Stimulated activated naive CD8-positive, alpha-beta T cell treated with anti-CD3 and anti-CD28 coated beads, Interleukin-15, Interleukin-2, amounts not matched to agents 100 ng/mL and 50 ng/mL, for 24 hours (primary cell): ENCODE data around the gene SSTR3.

ENCODE experiments used
- H3K27ac Mint-ChIP-seq: one replicate; pipeline ENCODE4 v1.8.0; 2021; ENCODE audit warnings: mild to moderate bottlenecking, mixed read lengths
- H3K27me3 Mint-ChIP-seq: one replicate; pipeline ENCODE4 v1.8.0; 2021; ENCODE audit warnings: mixed read lengths
- H3K36me3 Mint-ChIP-seq: one replicate; pipeline ENCODE4 v1.8.0; 2021; ENCODE audit warnings: low read depth, mixed read lengths
- H3K4me1 Mint-ChIP-seq: one replicate; pipeline ENCODE4 v1.8.0; 2021; ENCODE audit warnings: low read depth, mixed read lengths
- H3K4me3 Mint-ChIP-seq: one replicate; pipeline ENCODE4 v1.8.0; 2021; ENCODE audit warnings: mild to moderate bottlenecking, mixed read lengths
- H3K9me3 Mint-ChIP-seq: one replicate; pipeline ENCODE4 v1.8.0; 2021; ENCODE audit warnings: mixed read lengths

Gene SSTR3

DNA sequence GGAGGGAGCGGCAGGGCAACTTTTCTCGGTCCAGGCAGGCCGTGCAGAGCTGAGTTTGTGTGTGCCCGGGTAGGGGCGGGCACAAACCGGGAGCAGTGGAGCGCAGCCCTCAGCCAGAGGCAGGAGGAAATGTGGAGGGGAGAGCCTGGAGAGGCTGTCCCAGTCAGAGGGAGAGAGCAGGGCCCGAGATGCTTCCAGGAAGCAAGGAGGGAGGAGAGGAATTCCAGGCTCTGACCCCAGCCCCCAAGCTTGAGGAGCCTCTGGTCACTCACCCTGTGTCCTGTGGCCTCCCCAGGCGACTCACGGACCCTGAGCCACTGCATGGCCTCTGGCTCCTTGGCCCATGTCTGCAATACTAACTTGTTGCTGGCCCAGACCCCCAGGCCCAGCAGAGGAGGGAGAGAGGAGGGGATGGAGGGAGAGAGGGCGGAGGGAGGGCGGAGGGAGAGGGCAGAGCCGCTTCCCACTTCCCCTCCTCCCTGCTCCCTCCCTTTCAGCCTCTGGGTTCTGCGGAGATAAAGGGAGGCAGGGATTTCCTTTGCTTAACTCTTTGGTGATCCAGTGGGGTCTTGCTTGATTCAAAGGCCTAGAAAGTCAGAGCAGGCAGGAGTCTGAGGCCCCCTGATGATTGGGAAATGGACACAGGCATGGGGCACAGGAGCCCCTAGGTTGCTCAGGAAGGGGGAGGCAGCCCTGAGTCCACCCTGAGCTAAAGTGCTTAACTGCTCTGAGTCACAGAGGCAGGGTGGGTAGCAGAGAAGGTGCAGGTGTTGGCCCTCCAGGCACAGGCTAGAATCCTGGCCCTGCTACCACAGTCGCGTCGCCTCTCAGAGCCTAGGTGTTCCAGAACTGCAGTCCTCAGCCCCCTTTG, 24.2 kb downstream of the SSTR3 start, which contains the start of gene C1QTNF6:
C1QTNF6 (minus strand) TSS at position 357 of the 871 bp plus-strand sequence; CDS start at position 323, 34 bp downstream.
- Mint-ChIP-seq H3K27ac (no peak within 1 kb of the TSS), H3K4me1 (peaks cover 65% of the 10 kb centered on the region), H3K4me3 (no peak within 1 kb of the TSS), H3K9me3 (no peaks in the 10 kb centered on the region), H3K27me3 (no peaks in the 10 kb centered on the region), H3K36me3 (peaks cover 6% of the 10 kb centered on the region)

DNA sequence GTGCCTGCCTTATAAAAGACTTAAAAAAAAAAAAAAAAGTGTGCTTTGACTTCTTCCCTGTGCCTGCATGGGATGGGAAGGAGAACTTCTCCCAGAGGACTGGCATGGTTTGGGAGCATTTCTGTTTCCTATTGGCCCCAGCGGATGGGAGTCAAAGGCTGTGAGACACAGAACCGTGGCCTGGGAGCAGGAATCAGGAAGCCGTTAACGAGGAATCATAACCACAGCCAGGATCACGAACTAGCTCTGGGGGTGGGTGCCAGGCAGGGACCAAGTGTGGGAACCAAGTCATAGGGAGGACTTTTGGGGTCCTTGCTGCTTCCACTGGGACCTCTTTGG, 24.8 kb downstream of the SSTR3 start:
- no peak overlapping the region for H3K4me3 Mint-ChIP-seq
- no peaks in the 10 kb centered on the region for H3K27me3 Mint-ChIP-seq
- peaks cover 59% of the 10 kb centered on the region for H3K4me1 Mint-ChIP-seq
- no peak overlapping the region for H3K27ac Mint-ChIP-seq
- no peaks in the 10 kb centered on the region for H3K9me3 Mint-ChIP-seq
- peaks cover 6% of the 10 kb centered on the region for H3K36me3 Mint-ChIP-seq

DNA sequence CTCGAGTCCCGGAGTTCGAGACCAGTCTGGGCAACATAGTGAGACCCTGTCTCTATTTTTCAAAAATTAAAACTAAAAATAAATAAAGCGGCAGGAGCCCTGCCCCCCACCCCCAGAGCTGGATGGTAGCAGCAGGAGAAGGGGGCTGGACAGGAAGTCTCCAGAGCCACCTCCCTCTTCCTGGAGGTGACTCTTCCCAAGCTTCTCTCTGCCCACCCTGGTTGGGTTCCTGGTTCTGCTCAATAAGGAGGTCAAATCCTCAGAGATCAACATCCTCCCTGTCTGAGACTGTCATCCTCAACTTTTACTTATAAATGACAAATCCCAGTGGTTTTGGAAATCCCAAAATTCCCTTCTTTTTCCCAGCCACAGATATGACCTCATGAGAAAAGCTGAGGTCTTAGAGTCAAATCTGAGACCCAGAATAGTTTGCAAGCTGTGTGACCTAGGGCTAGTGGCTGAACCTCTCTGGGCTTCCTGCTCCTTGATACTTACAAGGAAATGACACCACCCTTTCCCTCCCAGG, 25.2 kb downstream of the SSTR3 start:
- Mint-ChIP-seq H3K27me3 (no peaks in the 10 kb centered on the region), H3K36me3 (peaks cover 6% of the 10 kb centered on the region), H3K4me3 (peak overlapping the region; percentile 67), H3K4me1 (peaks cover 57% of the 10 kb centered on the region), H3K27ac (no peak overlapping the region), H3K9me3 (no peaks in the 10 kb centered on the region)

DNA sequence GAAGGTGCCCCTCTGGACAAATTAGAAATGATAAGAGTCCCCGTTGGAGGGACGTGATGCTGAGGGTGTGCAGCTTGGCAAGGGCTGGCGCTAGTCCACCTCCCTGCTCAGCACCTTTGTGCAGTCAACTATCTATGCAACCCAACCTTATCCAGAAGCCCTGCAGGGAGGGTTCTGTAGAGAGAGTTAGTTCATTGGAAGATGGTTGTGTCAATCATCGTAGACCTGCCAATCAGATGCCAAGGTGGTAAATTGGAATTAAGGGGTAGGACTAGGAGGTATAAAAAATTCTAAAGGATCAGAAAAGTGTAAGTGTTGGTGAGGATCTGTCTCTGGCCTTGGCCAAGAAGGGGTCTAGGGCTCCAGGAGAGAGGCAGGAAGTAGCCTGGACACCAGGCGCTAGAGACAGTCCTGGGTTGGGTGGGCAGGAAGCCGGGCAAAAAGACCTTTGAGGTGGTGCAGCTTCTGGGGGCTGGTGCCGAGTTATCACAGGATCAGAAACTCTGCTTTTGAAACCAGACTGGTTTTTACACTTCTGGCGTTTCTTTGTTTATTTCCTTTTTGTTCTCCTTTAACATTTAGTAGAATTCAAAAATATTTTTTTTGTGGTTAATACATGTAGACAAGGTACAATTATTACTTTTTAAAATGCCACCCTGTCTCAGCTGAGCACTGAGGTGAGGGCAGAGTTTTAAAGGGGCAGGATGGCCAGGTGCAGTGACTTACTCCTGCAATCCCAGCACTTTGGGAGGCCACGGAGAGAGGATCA, 25.9 kb downstream of the SSTR3 start:
- peaks cover 6% of the 10 kb centered on the region for H3K36me3 Mint-ChIP-seq
- peaks cover 57% of the 10 kb centered on the region for H3K4me1 Mint-ChIP-seq
- peak overlapping the region; percentile 67 for H3K4me3 Mint-ChIP-seq
- no peaks in the 10 kb centered on the region for H3K27me3 Mint-ChIP-seq
- H3K27ac Mint-ChIP-seq = peak overlapping the region; percentile 80
- H3K9me3 Mint-ChIP-seq = no peaks in the 10 kb centered on the region

DNA sequence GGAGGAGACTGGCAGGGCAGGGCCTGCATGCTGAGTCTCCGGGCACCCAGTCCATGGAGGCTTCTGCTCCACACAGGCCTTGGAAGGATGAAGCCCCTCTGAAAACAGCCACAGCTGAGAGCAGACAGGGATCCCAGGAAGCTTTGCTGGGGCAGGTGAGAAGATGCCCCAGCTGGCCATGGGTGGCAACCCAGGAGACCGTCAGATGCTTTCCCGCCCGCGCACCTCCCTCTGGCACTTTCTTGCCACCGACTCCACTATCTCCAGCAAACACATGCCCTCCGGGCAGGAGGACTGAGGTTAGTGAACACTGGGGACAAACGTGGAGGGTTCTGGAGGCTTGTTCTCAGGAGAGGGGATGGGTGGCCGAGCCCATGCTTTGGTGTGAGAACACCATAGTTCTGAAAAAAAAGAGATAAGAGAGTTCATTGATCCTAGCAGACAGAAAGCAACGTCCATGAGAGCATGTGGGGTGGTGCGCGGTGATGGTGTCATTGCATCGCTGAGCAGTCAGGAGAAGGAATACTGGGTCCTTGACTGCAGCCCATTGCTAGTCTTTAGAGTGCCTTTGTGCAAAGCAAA, 26.5 kb downstream of the SSTR3 start:
- H3K27me3 Mint-ChIP-seq = no peaks in the 10 kb centered on the region
- peaks cover 5% of the 10 kb centered on the region for H3K36me3 Mint-ChIP-seq
- H3K27ac Mint-ChIP-seq = peak overlapping the region; percentile 80
- no peak overlapping the region for H3K4me3 Mint-ChIP-seq
- peaks cover 57% of the 10 kb centered on the region for H3K4me1 Mint-ChIP-seq
- H3K9me3 Mint-ChIP-seq = no peaks in the 10 kb centered on the region

DNA sequence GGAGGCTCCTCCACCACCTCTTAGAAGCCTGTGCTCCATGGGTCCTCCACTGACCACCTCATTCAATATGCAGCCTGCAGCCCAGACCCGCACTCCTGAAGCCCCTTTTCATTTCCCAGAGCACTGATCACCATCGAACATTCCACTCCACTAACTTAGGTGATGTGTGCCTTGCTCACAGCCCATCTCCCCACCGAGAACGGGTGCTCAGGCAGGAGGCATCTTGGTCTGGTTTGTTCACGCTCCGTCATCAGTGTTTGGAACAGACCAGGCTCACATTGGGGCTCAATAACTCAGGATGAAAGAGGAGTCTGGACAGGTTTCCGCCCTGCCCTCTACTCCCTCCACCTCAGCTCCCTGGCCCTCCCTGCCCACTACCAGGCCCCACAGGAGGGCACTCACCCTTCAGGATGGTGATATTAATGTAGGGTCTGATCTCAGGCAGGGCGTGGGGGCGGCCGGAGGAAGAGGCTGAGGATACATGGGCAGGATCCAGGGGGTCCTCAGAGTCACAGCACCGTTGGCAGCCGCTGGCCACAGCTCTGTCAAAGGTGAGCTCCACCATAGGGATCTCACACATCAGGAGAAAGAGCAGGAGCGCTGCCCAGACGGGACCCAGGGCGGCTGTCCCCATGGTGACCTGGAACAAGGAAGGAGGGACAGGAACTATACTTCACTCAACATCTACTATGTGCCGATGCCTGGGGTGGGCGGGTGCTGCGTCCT, 27.3 kb downstream of the SSTR3 start:
- H3K4me3 Mint-ChIP-seq = no peak overlapping the region
- no peaks in the 10 kb centered on the region for H3K9me3 Mint-ChIP-seq
- H3K36me3 Mint-ChIP-seq = no peaks in the 10 kb centered on the region
- peaks cover 57% of the 10 kb centered on the region for H3K4me1 Mint-ChIP-seq
- H3K27ac Mint-ChIP-seq = no peak overlapping the region
- no peaks in the 10 kb centered on the region for H3K27me3 Mint-ChIP-seq

DNA sequence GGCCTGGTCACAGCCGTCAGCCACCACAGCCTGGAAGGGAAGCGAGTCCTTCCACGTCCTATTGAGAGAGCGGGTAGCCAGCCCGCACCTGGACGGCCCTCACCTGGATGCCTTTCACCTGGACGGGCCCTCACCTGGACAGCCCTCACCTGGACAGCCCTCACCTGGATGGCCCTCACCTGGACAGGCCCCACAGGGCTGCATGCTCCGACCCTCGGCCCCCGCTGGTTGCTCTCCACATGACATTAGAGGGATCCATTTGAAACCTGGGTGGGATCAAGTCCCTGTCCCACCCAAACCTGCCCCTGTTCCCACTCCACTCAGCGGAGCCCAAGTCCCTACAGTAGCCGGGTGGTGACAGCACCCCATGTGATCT, 27.9 kb downstream of the SSTR3 start:
- no peaks in the 10 kb centered on the region for H3K36me3 Mint-ChIP-seq
- H3K27ac Mint-ChIP-seq = no peak overlapping the region
- H3K9me3 Mint-ChIP-seq = no peaks in the 10 kb centered on the region
- peaks cover 55% of the 10 kb centered on the region for H3K4me1 Mint-ChIP-seq
- no peaks in the 10 kb centered on the region for H3K27me3 Mint-ChIP-seq
- H3K4me3 Mint-ChIP-seq = no peak overlapping the region

DNA sequence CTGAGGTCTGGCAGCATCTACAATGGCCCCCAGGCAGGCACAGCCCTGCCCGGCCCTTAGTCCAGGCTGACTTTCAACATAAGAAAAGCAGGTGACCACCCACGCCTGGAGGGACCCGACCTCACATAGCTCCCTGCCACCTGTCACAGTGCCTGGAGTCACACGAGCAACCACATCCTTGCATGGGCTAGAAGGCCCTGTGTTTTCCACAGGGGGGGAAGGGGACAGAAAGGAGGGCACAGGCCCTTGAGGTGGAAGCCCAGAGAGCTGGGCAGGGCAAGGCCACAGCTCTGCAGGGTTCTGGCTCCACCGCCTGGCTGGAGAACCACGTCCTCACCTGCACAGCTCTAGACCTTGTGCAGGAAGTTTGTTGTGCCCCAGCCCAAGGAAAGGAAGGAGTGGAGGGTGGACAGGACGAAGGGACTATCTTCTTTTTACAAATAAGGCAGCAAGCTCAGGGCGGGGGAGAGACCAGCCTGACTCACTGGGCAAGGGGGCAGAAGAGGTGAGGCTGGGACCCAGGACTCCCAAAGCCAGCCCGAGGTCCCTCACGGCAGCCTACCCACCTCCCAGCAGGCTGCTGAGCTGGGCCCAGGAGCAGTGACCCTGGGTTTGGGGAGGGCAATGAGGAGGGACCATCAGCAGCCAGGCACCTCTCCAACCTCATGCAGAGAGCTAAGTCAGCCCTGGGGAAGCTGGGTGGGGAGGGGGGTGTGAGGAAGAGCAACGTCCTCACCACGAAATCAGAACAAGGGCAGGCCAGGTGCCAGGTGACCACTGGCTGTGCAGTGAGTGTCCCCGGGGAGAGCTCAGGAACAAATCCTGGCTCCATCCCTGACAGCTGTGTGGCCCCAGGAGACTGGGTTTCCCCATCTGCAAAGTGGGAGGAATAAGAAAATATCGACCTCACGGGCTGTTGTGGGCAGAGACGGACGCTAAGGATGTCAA, 28.6 kb downstream of the SSTR3 start:
- no peak overlapping the region for H3K4me3 Mint-ChIP-seq
- no peaks in the 10 kb centered on the region for H3K9me3 Mint-ChIP-seq
- no peak overlapping the region for H3K27ac Mint-ChIP-seq
- H3K27me3 Mint-ChIP-seq = no peaks in the 10 kb centered on the region
- H3K36me3 Mint-ChIP-seq = no peaks in the 10 kb centered on the region
- peaks cover 49% of the 10 kb centered on the region for H3K4me1 Mint-ChIP-seq

DNA sequence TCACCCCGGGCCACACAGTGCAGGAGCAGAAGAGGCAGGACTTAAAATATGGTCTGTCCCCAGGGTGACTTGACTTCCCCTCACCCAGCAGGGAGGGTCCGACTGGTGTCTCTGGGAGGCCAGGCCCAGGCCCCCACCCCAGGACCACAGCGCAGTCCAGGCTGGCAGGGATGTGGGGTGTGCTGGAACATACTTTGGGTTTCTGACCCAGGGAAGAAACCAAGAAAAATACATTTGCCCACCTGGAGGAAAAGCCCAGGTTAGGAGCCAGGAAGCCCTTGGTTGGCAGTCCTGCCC, 29.4 kb downstream of the SSTR3 start:
- no peaks in the 10 kb centered on the region for H3K9me3 Mint-ChIP-seq
- H3K4me3 Mint-ChIP-seq = no peak overlapping the region
- no peak overlapping the region for H3K27ac Mint-ChIP-seq
- H3K27me3 Mint-ChIP-seq = no peaks in the 10 kb centered on the region
- no peaks in the 10 kb centered on the region for H3K36me3 Mint-ChIP-seq
- peaks cover 41% of the 10 kb centered on the region for H3K4me1 Mint-ChIP-seq

DNA sequence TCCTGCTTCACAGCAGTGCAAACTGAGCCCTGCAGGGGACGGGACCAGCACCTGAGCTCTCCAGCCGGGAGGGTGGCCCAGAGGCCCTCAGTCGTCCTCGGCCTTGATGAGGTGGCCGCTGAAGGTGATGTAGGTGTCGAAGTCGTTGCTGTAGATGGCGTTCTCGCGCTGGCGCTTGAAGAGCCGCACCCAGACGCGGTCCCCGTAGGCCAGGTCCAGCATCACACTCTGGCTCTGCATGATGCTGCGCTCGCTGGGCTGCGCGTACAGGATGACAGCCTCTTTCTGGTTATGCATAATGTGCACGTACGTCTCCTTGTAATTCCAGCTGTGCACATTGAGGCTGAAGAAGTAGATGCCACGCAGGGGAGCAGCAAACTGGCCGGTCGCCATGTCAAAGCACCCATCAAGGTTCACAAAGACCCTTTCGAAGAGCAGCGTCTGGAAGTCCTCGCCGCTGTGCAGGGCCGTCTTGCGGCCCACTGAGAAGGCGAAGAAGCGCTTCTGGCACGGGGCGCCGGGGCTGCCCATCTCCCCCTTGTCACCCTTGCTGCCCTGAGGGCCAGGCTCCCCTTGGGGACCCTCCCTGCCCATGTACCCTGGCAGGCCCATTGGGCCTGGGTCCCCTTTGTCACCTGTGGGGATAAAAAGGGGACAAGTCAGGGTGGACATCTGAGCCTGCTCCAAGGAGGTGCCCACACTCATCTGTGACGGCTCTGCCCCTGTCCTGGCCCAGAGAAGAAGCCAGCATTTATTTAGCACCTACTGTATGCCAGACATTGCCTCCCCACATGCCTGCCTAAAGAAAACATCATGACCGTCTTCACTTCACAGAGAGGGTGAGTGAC, 30.0 kb downstream of the SSTR3 start:
- Mint-ChIP-seq H3K4me3 (no peak overlapping the region), H3K27me3 (no peaks in the 10 kb centered on the region), H3K27ac (no peak overlapping the region), H3K4me1 (peaks cover 41% of the 10 kb centered on the region), H3K9me3 (no peaks in the 10 kb centered on the region), H3K36me3 (no peaks in the 10 kb centered on the region)

DNA sequence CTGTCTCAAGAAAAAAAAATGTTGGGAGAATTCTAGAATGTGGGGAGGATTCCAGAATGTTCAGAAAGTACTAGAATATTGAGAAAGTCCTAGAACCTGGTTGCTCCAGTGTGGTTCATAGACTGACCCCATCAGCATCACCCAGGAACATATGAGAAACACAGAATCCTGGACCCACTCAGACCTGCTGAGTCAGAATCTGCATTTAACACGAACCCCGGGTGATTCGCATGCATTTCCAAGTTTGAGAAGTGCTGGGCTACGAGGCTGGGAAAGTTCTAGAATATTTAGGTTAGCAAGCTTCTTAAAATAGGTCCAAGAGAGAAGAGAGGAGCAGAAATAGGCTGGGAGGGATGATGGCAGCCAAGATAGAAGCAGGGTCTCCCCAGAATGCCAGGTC, 30.6 kb downstream of the SSTR3 start:
- Mint-ChIP-seq H3K9me3 (no peaks in the 10 kb centered on the region), H3K4me3 (no peak overlapping the region), H3K36me3 (no peaks in the 10 kb centered on the region), H3K27me3 (no peaks in the 10 kb centered on the region), H3K27ac (no peak overlapping the region), H3K4me1 (peaks cover 40% of the 10 kb centered on the region)

DNA sequence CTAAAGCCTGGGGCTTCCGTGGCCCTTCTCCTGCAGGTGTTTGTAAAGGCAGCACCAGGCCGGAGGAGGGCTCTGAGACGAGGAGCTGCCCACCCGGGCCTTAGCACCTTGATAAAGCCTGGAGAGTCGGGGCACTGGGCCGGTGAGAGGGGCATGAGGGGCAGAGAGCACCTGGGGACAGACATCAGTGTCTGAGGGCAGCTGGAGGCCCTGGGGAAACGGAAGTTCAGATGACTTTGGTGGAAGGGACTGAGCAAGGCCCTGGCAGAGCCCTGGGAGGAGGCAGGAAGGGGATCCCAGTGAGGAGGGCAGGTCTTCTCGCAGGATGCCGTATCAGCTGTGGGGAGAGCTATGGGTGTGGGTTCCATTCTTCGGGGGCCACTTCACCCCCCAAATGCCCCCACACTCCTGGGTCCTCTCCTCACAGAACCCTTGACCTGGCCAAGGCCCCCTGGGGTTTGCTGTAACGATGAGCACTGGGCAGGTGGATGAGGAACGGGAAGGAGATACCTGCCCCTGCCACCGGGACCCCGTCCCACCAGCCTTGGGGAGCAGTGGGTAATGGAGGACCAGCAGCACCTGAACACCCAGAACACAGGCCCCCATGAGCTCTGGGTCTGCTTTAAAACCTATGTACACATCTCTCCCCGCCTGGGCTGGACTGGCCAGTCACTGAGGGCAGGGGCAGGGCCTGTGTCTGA, 31.6 kb downstream of the SSTR3 start:
- Mint-ChIP-seq H3K36me3 (no peaks in the 10 kb centered on the region), H3K4me3 (no peak overlapping the region), H3K27me3 (no peaks in the 10 kb centered on the region), H3K27ac (no peak overlapping the region), H3K9me3 (no peaks in the 10 kb centered on the region), H3K4me1 (peaks cover 40% of the 10 kb centered on the region)
